Hepatocyte (in vitro differentiated cells): Measurements from ENCODE around the gene NAA20.

Experiments
- CTCF ChIP-seq: fragments of 200-600 bp; sonication (generic); IDR thresholded peaks from 2 replicates; pipeline ENCODE4 v1.5.1; 2016; ENCODE audit warnings: antibody characterized with exemption, mild to moderate bottlenecking; ENCODE audit not compliant: poor library complexity
- EZH2 ChIP-seq: fragments of 200-600 bp; sonication (generic); IDR thresholded peaks from 2 replicates; pipeline ENCODE4 v1.6.1; 2016; ENCODE audit warnings: antibody characterized with exemption, mild to moderate bottlenecking, borderline replicate concordance
- EZH2phosphoT487 ChIP-seq: fragments of 200-600 bp; sonication (generic); IDR thresholded peaks from one replicate; pipeline ENCODE4 v1.6.1; 2018; ENCODE audit warnings: antibody characterized with exemption, mild to moderate bottlenecking, low read depth, moderate library complexity; ENCODE audit not compliant: unreplicated experiment, severe bottlenecking

DNA sequence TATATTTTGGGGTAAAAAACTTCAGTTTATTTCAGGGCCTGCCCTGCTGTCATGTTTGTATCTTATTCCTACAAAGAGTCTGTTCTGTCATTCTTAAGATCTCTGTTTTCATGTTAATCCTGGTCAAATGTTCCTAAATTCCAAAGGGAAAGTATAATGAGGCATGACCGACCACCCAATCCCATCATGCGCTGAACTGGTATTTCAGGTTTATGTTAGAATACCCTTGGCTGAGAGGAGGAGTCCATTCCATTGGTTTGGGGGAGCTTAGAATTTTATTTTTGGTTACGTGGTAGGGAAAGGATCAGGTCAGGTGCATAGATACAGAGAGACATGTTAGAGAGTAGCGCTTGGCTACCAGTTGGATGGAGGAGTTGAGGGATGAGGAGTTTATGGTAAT lies 60.9 kb downstream of the NAA20 start:
- TF ChIP-seq EZH2 = no peak
- TF ChIP-seq CTCF = no peak
- no peak for TF ChIP-seq EZH2phosphoT487
